Measurements from ENCODE around the gene RAD50.

DNA sequence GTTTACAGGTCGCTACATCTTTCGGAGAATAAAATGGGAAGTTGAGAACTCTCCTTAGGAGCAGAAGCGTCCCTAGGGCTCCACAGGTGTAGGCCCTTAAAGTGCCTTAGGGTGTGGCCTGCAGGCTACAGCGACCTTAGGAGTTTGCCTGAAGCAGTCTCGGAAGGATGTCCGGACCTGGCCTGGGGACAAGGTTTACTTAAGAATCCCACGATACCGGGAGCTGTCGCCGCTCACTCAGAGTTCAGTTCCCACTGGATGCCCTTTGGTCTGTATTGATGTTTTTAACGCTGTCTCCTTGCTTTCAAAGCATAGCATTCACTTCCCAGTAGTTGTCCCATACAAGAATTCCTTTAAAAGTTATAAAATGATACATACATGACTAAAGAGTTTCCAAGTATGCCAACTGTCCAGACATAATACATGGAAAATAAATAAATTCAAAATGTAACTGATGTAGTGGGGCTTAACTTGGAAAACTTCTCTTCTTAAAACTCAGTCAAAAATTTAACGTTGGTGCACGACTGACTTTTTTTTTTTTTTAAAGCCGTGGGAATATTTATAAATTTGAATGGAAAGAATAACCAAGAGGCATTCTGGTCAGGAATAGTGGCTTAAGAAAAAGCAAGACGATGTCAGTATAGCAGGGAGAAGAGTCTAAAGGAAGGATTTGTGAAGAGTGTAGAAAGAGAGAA lies 848 bp downstream of the RAD50 start:
- TF ChIP-seq, protein P1, sequence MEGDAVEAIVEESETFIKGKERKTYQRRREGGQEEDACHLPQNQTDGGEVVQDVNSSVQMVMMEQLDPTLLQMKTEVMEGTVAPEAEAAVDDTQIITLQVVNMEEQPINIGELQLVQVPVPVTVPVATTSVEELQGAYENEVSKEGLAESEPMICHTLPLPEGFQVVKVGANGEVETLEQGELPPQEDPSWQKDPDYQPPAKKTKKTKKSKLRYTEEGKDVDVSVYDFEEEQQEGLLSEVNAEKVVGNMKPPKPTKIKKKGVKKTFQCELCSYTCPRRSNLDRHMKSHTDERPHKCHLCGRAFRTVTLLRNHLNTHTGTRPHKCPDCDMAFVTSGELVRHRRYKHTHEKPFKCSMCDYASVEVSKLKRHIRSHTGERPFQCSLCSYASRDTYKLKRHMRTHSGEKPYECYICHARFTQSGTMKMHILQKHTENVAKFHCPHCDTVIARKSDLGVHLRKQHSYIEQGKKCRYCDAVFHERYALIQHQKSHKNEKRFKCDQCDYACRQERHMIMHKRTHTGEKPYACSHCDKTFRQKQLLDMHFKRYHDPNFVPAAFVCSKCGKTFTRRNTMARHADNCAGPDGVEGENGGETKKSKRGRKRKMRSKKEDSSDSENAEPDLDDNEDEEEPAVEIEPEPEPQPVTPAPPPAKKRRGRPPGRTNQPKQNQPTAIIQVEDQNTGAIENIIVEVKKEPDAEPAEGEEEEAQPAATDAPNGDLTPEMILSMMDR (conservative IDR thresholded peaks at IDR 0.05 in 1 of 2, IDR thresholded peaks at IDR 0.05 in 1 of 2; ENCODE audit: low read depth in 1 of 2, low read length in 2 of 2) = no peak
- no peak for TF ChIP-seq EZH2 (IDR thresholded peaks at IDR 0.05; ENCODE audit: low read length, missing control alignments)

Measured in fibroblast of lung (primary cell).